ENCODE data around the gene GAS6. TPM values are rescaled to one million over a fixed set of nuclear protein-coding genes. Genes with fewer than 3 reads are reported as not detected.
A peak's percentile ranks its signal among the peaks of the same experiment; 100 is the strongest.

The GAS6 gene
- total RNA-seq, 1 donor from 2014 or later = 47.6 TPM

DNA sequence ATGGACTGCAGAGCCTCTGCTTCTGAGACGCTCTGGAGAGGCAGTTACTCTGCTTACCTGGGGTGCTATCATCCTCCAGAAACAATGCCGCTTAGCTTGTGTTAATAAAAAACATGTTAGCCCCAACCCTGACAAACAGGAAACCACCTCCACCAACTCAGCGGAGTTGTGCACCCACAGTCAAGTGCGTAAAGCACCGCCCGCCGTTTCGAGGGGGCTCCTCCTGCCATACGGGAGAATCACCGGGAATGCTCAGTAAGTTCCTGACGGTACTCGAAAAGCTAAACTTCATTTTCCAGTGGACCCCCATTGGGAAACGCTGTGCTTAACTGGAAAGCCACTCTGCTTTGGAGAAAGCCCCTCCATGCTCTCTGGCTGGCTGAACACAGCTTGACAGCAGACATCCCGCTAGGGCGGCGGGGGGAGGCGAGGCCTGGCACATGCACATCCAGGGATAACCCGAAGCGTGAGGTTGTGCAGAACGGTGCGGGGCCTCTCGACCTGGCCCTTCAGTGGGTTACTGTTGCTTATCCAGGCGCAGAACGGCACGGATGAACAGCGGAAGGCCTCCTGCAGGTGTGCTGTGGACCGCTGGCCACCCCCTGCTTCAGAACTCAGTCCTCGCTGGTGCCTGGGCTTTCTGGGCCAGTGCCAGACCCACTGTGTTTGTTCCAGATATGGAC is 17.1 kb downstream of the GAS6 start:
- H3K36me3 Mint-ChIP-seq (ENCODE audit: unreplicated experiment) = no peaks in the 10 kb centered on the region
- TF ChIP-seq, protein P1, sequence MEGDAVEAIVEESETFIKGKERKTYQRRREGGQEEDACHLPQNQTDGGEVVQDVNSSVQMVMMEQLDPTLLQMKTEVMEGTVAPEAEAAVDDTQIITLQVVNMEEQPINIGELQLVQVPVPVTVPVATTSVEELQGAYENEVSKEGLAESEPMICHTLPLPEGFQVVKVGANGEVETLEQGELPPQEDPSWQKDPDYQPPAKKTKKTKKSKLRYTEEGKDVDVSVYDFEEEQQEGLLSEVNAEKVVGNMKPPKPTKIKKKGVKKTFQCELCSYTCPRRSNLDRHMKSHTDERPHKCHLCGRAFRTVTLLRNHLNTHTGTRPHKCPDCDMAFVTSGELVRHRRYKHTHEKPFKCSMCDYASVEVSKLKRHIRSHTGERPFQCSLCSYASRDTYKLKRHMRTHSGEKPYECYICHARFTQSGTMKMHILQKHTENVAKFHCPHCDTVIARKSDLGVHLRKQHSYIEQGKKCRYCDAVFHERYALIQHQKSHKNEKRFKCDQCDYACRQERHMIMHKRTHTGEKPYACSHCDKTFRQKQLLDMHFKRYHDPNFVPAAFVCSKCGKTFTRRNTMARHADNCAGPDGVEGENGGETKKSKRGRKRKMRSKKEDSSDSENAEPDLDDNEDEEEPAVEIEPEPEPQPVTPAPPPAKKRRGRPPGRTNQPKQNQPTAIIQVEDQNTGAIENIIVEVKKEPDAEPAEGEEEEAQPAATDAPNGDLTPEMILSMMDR (IDR thresholded peaks at IDR 0.05; ENCODE audit: partially characterized antibody, unreplicated experiment) = no peak
- DNase-seq = no peak
- no peak overlapping the region for H3K4me3 Mint-ChIP-seq (ENCODE audit: unreplicated experiment)
- H3K27ac Mint-ChIP-seq (ENCODE audit: unreplicated experiment) = no peak overlapping the region
- H3K4me1 Mint-ChIP-seq (ENCODE audit: low read depth, unreplicated experiment) = peaks cover 9% of the 10 kb centered on the region
- H3K27me3 Mint-ChIP-seq (ENCODE audit: unreplicated experiment) = peaks cover 2% of the 10 kb centered on the region
- no peaks in the 10 kb centered on the region for H3K9me3 Mint-ChIP-seq (ENCODE audit: unreplicated experiment)

DNA sequence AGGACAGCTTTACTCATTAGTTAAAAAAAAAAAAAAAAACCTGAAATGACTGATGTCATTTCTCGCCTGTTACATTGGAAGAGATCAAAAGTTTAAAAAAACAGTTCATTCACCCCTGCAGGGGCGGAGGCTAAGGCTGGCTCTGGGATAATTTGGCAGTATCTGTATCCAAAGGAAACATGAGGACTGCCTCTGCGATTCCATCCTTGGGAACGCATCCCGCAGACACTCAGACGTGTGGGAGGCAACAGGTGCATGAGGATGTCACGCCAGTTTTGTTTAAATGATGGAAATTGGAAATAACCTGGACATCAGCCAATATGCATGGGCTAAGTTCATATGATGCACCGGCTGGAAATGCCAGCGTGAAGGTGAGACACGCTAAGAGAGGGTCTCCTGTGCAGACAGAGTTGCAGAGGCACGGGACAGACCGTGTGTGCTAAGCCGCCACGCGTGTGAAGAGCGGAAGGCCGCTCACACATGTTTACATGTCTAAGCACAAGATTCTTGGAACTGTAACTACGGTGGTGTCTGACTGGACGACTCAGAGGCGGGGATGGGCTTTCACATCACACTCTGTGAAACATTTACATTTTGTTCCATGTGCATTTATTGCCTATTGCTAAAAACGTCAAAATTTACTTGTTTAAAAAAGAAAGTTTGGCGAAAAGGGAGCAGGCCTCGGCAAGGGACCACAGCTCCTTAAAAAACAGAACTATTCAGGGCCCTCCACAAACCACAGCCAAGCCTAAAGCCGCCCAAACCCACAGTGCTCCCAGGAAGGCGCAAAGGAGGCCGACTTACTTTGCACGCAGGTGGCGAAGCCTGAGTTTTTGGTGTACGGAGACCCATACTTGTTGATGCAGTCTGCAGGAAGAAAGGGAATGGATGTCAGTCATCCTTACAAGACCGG is 17.9 kb downstream of the GAS6 start:
- H3K27me3 Mint-ChIP-seq (ENCODE audit: unreplicated experiment) = peaks cover 5% of the 10 kb centered on the region
- peaks cover 11% of the 10 kb centered on the region for H3K4me1 Mint-ChIP-seq (ENCODE audit: low read depth, unreplicated experiment)
- no peak overlapping the region for H3K27ac Mint-ChIP-seq (ENCODE audit: unreplicated experiment)
- no peak for DNase-seq
- no peaks in the 10 kb centered on the region for H3K36me3 Mint-ChIP-seq (ENCODE audit: unreplicated experiment)
- no peaks in the 10 kb centered on the region for H3K9me3 Mint-ChIP-seq (ENCODE audit: unreplicated experiment)
- H3K4me3 Mint-ChIP-seq (ENCODE audit: unreplicated experiment) = no peak overlapping the region
- TF ChIP-seq, protein P1 (IDR thresholded peaks at IDR 0.05; ENCODE audit: partially characterized antibody, unreplicated experiment) = no peak

DNA sequence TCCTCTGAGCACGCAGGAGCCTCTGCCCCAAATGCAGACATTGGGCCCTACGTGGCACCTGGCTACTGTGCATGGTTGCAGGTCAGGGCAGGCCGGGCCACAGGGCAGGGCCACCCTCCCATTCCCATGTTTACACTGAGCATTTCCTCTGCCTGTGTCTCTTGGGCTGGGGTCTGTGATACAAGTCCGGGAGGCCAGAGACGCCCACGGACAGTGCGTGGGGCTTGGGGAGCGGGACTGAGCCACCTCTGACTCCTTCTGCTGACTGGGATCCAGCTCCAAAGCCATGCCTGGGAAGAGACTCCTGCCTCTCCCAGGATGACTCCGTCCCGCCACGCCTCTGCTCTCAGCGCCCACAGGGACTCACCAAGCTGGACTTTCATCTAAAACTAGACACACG is 18.8 kb downstream of the GAS6 start:
- no peak for DNase-seq
- peaks cover 11% of the 10 kb centered on the region for H3K4me1 Mint-ChIP-seq (ENCODE audit: low read depth, unreplicated experiment)
- no peak overlapping the region for H3K4me3 Mint-ChIP-seq (ENCODE audit: unreplicated experiment)
- H3K9me3 Mint-ChIP-seq (ENCODE audit: unreplicated experiment) = no peaks in the 10 kb centered on the region
- TF ChIP-seq, protein P1 (IDR thresholded peaks at IDR 0.05; ENCODE audit: partially characterized antibody, unreplicated experiment) = no peak
- H3K36me3 Mint-ChIP-seq (ENCODE audit: unreplicated experiment) = no peaks in the 10 kb centered on the region
- no peak overlapping the region for H3K27ac Mint-ChIP-seq (ENCODE audit: unreplicated experiment)
- H3K27me3 Mint-ChIP-seq (ENCODE audit: unreplicated experiment) = peaks cover 5% of the 10 kb centered on the region

- Mint-ChIP-seq H3K4me3 (ENCODE audit: unreplicated experiment) (peak overlapping the region; percentile 16), H3K9me3 (ENCODE audit: unreplicated experiment) (no peaks in the 10 kb centered on the region), H3K27ac (ENCODE audit: unreplicated experiment) (peak overlapping the region; percentile 55), H3K36me3 (ENCODE audit: unreplicated experiment) (no peaks in the 10 kb centered on the region), H3K4me1 (ENCODE audit: low read depth, unreplicated experiment) (peaks cover 11% of the 10 kb centered on the region), H3K27me3 (ENCODE audit: unreplicated experiment) (peaks cover 5% of the 10 kb centered on the region)
- TF ChIP-seq, protein P1 (IDR thresholded peaks at IDR 0.05; ENCODE audit: partially characterized antibody, unreplicated experiment) = no peak
- DNase-seq = no peak
Observed at GRCh38 chr13:113843864-113844556, 19.9 kb downstream of the GAS6 start.

All from glutamatergic neuron (in vitro differentiated cells).